Testis (tissue), 2 donors: ENCODE results near the gene ULK4.

Experiments used
- CTCF ChIP-seq, 3 experiments: fragments of 450-650 bp in 2 of 3; fragments of 200-600 bp in 1 of 3; sonication (generic) in 1 of 3; IDR thresholded peaks; one replicate each; pipeline ENCODE4 v1.5.1; 2016 to 2019; ENCODE audit warnings: antibody characterized with exemption in 3 of 3, mild to moderate bottlenecking in 2 of 3, moderate library complexity in 1 of 3
- POLR2A ChIP-seq: fragments of 450-650 bp; IDR thresholded peaks from one replicate; pipeline ENCODE4 v1.6.1; 2017; ENCODE audit warnings: antibody characterized with exemption, mild to moderate bottlenecking, moderate library complexity

GRCh38 chr3:41987627-41988026 lies 25.7 kb upstream of the ULK4 start:
- TF ChIP-seq CTCF (IDR thresholded peaks at IDR 0.05) = no peak
- no peak for TF ChIP-seq POLR2A
